Endothelial cell (in vitro differentiated cells): ENCODE results near the gene PEPD. TPM values are rescaled to one million over a fixed set of nuclear protein-coding genes. Genes with fewer than 3 reads are reported as not detected.

Experiments
- DNase-seq: peaks from one replicate; pipeline ENCODE4 v3.0.0; 2021; ENCODE audit warnings: low spot score
- H3K27ac Mint-ChIP-seq: one replicate; pipeline ENCODE4 v1.8.0; 2021; ENCODE audit warnings: mixed read lengths, inconsistent platforms; ENCODE audit not compliant: unreplicated experiment
- H3K27me3 Mint-ChIP-seq: one replicate; pipeline ENCODE4 v1.8.0; 2021; ENCODE audit warnings: mild to moderate bottlenecking, moderate library complexity, mixed read lengths, inconsistent platforms; ENCODE audit not compliant: unreplicated experiment
- H3K36me3 Mint-ChIP-seq: one replicate; pipeline ENCODE4 v1.8.0; 2021; ENCODE audit warnings: mild to moderate bottlenecking, low read depth, mixed read lengths, inconsistent platforms; ENCODE audit not compliant: unreplicated experiment
- H3K4me1 Mint-ChIP-seq: one replicate; pipeline ENCODE4 v1.8.0; 2021; ENCODE audit warnings: mild to moderate bottlenecking, mixed read lengths, inconsistent platforms; ENCODE audit not compliant: unreplicated experiment
- H3K4me3 Mint-ChIP-seq: one replicate; pipeline ENCODE4 v1.8.0; 2021; ENCODE audit warnings: mild to moderate bottlenecking, mixed read lengths, inconsistent platforms; ENCODE audit not compliant: unreplicated experiment
- H3K9me3 Mint-ChIP-seq: one replicate; pipeline ENCODE4 v1.8.0; 2021; ENCODE audit warnings: mixed read lengths, inconsistent platforms; ENCODE audit not compliant: unreplicated experiment
- CTCF ChIP-seq: fragments of 200-600 bp; sonication (generic); IDR thresholded peaks from one replicate; pipeline ENCODE4 v1.5.0; 2021; ENCODE audit warnings: antibody characterized with exemption; ENCODE audit not compliant: unreplicated experiment
- total RNA-seq: library from RNA; stranded (reverse); fragmentation: NEBNext Ultra II Directional; extraction: Animal tissue kit (Norgen Biotek cat#: 25700); gene quantifications from one replicate; pipeline ENCODE4 v1.2.1, GENCODE V29; 2021; ENCODE audit not compliant: unreplicated experiment

PEPD gene
- total RNA-seq, 1 donor from 2014 or later: 40.5 TPM

DNA sequence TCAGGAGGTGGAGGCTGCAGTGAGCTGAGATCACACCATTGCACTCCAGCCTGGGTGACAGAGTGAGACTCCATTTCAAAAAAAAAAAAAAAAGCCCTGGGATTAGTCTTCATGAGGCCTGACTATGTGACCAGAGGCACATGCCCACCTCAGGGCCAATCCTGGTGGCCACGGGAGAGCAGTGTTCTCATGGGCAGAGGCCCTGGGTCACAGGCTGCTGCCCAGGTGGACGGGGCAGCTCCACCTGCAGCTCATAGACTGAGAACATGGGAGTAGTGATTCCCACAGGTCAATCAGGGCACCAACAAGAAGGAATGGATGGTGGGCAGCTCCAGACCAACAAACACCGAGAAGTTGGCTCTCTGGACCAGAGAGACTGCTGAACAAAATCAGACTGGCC, 26.1 kb upstream of the PEPD start:
- H3K9me3 Mint-ChIP-seq: no peaks in the 10 kb centered on the region
- no peak for DNase-seq
- no peaks in the 10 kb centered on the region for H3K36me3 Mint-ChIP-seq
- H3K4me3 Mint-ChIP-seq: no peak overlapping the region
- TF ChIP-seq CTCF: no peak
- peaks cover 3% of the 10 kb centered on the region for H3K27me3 Mint-ChIP-seq
- no peaks in the 10 kb centered on the region for H3K4me1 Mint-ChIP-seq
- no peak overlapping the region for H3K27ac Mint-ChIP-seq

- Mint-ChIP-seq H3K27me3 (peaks cover 3% of the 10 kb centered on the region), H3K36me3 (no peaks in the 10 kb centered on the region), H3K9me3 (no peaks in the 10 kb centered on the region), H3K27ac (no peak overlapping the region), H3K4me3 (no peak overlapping the region), H3K4me1 (no peaks in the 10 kb centered on the region)
- DNase-seq: no peak
- no peak for TF ChIP-seq CTCF
Measured at GRCh38 chr19:33546656-33547055, 25.1 kb upstream of the PEPD start.

DNA sequence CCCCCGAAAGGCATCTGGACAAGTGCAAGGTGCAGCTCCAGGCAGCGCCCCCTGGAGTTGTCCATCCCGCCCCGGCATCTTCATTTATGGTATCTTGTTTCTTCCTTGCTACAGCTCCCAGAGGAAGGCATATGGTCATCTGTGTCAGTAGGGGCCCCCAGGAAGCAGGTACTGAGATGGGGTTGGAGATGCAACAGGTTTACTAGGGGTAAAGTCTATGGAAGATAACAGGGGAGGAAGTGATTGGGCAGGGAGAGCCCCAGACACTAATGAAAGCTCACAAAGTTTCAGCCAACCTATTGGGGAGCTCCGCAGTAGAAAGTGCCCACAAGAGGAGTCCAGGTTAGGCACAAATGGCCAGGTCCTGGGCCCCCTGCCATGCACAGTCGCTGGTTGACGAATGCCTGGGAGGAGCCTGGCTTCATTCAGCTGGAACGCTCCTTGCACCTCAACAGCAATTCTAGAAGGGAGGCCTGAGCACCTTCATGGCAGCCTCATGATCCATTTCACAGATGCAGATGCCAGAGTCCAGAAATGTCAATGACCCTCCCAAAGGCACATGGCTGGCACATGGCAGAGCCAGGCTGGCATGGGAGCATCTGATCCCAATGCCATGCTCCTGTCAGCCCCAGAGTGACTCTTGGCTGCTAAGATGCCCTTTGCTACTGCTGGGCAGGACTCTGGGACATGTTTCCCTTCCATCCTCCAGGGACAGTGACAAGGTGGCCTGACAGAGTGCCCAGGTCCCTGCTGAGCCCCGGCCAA, 23.8 kb upstream of the PEPD start:
- no peaks in the 10 kb centered on the region for H3K9me3 Mint-ChIP-seq
- peaks cover 3% of the 10 kb centered on the region for H3K27me3 Mint-ChIP-seq
- H3K4me3 Mint-ChIP-seq: no peak overlapping the region
- no peaks in the 10 kb centered on the region for H3K36me3 Mint-ChIP-seq
- H3K4me1 Mint-ChIP-seq: no peaks in the 10 kb centered on the region
- no peak for TF ChIP-seq CTCF
- no peak for DNase-seq
- no peak overlapping the region for H3K27ac Mint-ChIP-seq

- Mint-ChIP-seq H3K9me3 (no peaks in the 10 kb centered on the region), H3K27ac (no peak overlapping the region)
Measured at GRCh38 chr19:33535226-33535625, 13.6 kb upstream of the PEPD start.

More at GRCh38 chr19:33535226-33535625, 13.6 kb upstream of the PEPD start:
- H3K4me3 Mint-ChIP-seq: no peak overlapping the region
- no peak for DNase-seq
- no peaks in the 10 kb centered on the region for H3K36me3 Mint-ChIP-seq
- H3K4me1 Mint-ChIP-seq: peaks cover 13% of the 10 kb centered on the region
- peaks cover 5% of the 10 kb centered on the region for H3K27me3 Mint-ChIP-seq
- TF ChIP-seq CTCF: no peak
